ENCODE data around the gene CAPN9. TPM values are rescaled to one million over a fixed set of nuclear protein-coding genes. Genes with fewer than 3 reads are reported as not detected.
"Not testable (repeated sequence)": the region's sequence is repeated elsewhere in the genome, so short reads cannot be mapped to it uniquely, and the experiment has no call there.

The CAPN9 gene
- 1 to 10 TPM in 4 of 9 donors, under 1 TPM in 4, not detected in 1; 0.48 to 2.5 (median 1.1) TPM for total RNA-seq
- 1 to 10 TPM in 1 of 3 donors, under 1 TPM in 1, not detected in 1; 0.64 to 5.1 TPM for polyA plus RNA-seq
- long read RNA-seq, donor 1: 0 reads
- long read RNA-seq, donor 2: 0 reads
- long read RNA-seq, donor 3: 0 reads
- long read RNA-seq, donor 4: 0 reads
- long read RNA-seq, donor 5, partial matches to known transcripts: 1 of 2 reads
- long read RNA-seq, donor 5, other reads (novel, unspliced or antisense): 1 of 2 reads
- long read RNA-seq, donor 6: 0 reads
- long read RNA-seq, donor 7: 0 reads
- long read RNA-seq, donor 8: 0 reads
- long read RNA-seq, donor 9: 0 reads
- long read RNA-seq, donor 10: 0 reads

DNA sequence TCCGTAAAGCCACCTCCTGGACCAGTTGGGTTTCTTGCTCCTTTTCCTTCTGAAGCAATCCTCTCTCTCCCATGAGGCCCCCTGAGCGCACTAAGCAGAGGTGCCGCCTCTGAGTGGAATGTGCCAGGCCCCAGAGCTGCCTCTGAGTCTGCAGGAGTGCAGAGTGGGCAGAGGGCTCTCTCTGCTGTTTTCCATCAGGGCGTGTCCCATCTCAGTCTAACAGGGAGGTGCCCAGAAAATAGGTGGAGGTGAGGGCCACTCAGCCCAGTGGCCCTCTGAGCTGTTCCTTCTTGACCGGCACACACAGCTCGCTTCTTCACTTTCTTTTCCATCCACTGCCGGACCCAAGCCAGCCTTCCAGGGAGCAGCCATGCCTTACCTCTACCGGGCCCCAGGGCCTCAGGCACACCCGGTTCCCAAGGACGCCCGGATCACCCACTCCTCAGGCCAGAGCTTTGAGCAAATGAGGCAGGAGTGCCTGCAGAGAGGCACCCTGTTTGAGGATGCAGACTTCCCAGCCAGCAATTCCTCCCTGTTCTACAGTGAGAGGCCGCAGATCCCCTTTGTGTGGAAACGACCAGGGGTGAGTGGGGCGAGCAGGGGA lies at the start of gene CAPN9:
CAPN9 (plus strand) TSS at position 262 of the 604 bp plus-strand sequence; CDS start at position 371, 109 bp downstream.
- H3K27me3 ChIP-seq: no peaks in the 10 kb centered on the region

DNA sequence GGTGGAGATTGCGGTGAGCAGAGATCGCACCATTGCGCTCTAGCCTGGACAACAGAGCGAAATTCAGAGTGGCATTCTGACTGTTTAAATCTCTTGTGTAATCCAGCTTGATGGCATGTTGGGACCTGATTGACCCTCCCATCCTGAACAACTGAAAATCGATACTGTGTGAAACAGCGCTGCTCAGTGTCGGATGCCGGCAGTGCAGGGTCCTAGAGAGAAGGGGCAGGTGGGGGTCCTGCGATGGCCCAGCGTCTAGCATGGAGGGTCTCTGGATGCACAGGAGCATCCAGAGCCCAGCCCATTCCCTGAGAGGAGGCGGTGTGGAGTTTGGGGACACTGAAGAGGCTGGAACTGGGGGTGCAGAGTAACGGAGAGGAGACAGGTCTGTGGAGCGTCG lies 49.1 kb upstream of the CAPN9 start:
- Histone ChIP-seq H3K9me3 (replicated peaks in 1 of 3) (no peaks in the 10 kb centered on the region), H3K4me1 (replicated peaks in 1 of 2) (no peaks in the 10 kb centered on the region), H3K27me3 (no peaks in the 10 kb centered on the region), H3K4me3 (no peak overlapping the region), H3K36me3 (replicated peaks in 1 of 2) (peaks cover 0 to 11% of the 10 kb centered on the region in 2 donors), H3K27ac (no peak overlapping the region)
- intact Hi-C loops (cut with DNase I): no loop called here
- no peak for TF ChIP-seq CTCF (IDR thresholded peaks at IDR 0.05)
- TF ChIP-seq POLR2A (IDR thresholded peaks at IDR 0.05): no peak
- 89 to 91% (median 91%) methylated on average over 14 of the region's 14 CpGs for WGBS, 4 donors
- no peak for DNase-seq

More for the DNA sequence above, at the start of gene CAPN9:
- DNase-seq: peak in 1 of 7 donors; percentile 23
- Histone ChIP-seq H3K9me3 (replicated peaks in 1 of 3) (no peaks in the 10 kb centered on the region), H3K27ac (no peak within 1 kb of the TSS), H3K4me1 (replicated peaks in 1 of 2) (no peaks in the 10 kb centered on the region), H3K4me3 (no peak within 1 kb of the TSS), H3K36me3 (replicated peaks in 1 of 2) (no peaks in the 10 kb centered on the region)
- 70 to 77% (median 76%) methylated on average over 11 to 14 of the region's 14 CpGs for WGBS, 4 donors
- TF ChIP-seq CTCF (IDR thresholded peaks at IDR 0.05): no peak
- no peak for TF ChIP-seq POLR2A (IDR thresholded peaks at IDR 0.05)
- intact Hi-C loops (cut with DNase I): no loop called here

DNA sequence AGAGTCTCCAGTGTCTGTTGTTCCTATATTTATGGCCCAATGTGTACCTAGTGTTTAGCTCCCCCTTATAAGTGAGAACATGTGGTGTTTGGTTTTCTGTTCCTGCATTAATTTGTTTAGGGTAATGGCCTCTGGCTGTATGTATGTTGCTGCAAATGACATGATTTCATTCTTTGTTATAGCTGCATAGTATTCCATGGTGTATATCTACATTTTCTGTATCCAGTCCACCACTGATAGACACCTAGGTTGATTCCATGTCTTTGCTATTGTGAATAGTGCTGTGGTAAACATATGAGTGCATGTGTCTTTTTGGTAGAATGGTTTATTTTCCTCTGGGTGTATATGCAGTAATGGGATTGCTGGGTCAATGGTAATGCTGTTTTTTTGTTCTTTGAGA lies 48.2 kb upstream of the CAPN9 start:
- H3K9me3 ChIP-seq (replicated peaks in 1 of 3); H3K36me3 ChIP-seq (replicated peaks in 1 of 2); DNase-seq; H3K27ac ChIP-seq; intact Hi-C loops (cut with DNase I); H3K4me1 ChIP-seq (replicated peaks in 1 of 2); H3K4me3 ChIP-seq; H3K27me3 ChIP-seq: not testable (repeated sequence)

GRCh38 chr1:230699716-230700115 lies 47.5 kb upstream of the CAPN9 start:
- 57 to 95% (median 77%) methylated on average over 1 of the region's 1 CpG for WGBS, 4 donors
- H3K4me3 ChIP-seq: no peak overlapping the region
- no peaks in the 10 kb centered on the region for H3K27me3 ChIP-seq
- intact Hi-C loops (cut with DNase I): no loop called here
- H3K9me3 ChIP-seq (replicated peaks in 1 of 3): no peaks in the 10 kb centered on the region
- no peaks in the 10 kb centered on the region for H3K36me3 ChIP-seq (replicated peaks in 1 of 2)
- DNase-seq: no peak
- TF ChIP-seq CTCF (IDR thresholded peaks at IDR 0.05) (no peak), POLR2A (IDR thresholded peaks at IDR 0.05) (no peak)
- no peak overlapping the region for H3K27ac ChIP-seq
- H3K4me1 ChIP-seq (replicated peaks in 1 of 2): no peaks in the 10 kb centered on the region

All from adrenal gland (tissue), 19 donors.